Measurements from ENCODE around the gene PIH1D1. TPM values are rescaled to one million over a fixed set of nuclear protein-coding genes. Genes with fewer than 3 reads are reported as not detected.

The PIH1D1 gene
- total and polyA plus RNA-seq, 2 donors (not counting 3 experiments of a cell fraction or from before 2014, with no cell fraction given), result 83.2 to 86.9 TPM

DNA sequence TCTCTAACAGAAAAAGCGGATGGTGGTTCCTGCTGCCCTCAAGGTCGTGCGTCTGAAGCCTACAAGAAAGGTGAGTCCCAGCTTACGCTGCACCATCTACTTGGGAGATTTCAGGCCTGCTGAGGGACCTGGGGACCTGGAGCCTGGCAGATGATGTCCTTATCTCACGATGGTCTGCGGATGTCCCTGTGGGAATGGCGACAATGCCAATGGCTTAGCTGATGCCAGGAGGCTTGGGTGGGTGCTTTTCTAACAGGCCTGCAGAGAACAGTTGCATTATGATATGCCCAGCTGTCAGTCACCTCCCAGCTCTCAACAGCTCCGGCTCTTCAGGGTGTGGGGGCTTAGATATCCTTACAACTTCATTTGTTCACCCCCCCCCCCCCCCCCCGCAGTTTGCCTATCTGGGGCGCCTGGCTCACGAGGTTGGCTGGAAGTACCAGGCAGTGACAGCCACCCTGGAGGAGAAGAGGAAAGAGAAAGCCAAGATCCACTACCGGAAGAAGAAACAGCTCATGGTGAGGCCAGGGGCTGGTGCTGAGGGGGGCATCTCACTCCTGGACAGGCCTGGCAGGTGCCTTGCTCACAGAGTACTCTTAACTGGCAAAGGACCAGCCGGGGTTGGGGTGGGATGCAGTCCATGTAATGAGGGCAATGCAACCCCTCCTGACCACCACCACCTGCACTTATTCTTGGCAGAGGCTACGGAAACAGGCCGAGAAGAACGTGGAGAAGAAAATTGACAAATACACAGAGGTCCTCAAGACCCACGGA lies 39.6 kb upstream of the PIH1D1 start:
- TF ChIP-seq FOS (IDR thresholded peaks at IDR 0.05; ENCODE audit: borderline replicate concordance, insufficient read depth, low read length) (no peak), MYC (IDR thresholded peaks at IDR 0.05; ENCODE audit: low read depth, low read length) (no peak), POLR2AphosphoS5 (IDR thresholded peaks at IDR 0.05; ENCODE audit: insufficient read depth, low read depth, low read length) (no peak), POLR2A (IDR thresholded peaks at IDR 0.05; ENCODE audit: low read depth, low read length) (no peak), JUN (IDR thresholded peaks at IDR 0.05; ENCODE audit: borderline replicate concordance, insufficient read depth, insufficient read length, low read depth) (no peak), EZH2 (IDR thresholded peaks at IDR 0.05; ENCODE audit: borderline replicate concordance, low read depth, low read length, severe bottlenecking) (no peak), GATA2 (IDR thresholded peaks at IDR 0.05; ENCODE audit: insufficient read depth, insufficient read length, low read depth, low read length) (no peak)
- TF ChIP-seq, protein P1, sequence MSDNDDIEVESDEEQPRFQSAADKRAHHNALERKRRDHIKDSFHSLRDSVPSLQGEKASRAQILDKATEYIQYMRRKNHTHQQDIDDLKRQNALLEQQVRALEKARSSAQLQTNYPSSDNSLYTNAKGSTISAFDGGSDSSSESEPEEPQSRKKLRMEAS (IDR thresholded peaks at IDR 0.05; ENCODE audit: insufficient read depth, insufficient read length), result no peak
- TF ChIP-seq, protein P2, sequence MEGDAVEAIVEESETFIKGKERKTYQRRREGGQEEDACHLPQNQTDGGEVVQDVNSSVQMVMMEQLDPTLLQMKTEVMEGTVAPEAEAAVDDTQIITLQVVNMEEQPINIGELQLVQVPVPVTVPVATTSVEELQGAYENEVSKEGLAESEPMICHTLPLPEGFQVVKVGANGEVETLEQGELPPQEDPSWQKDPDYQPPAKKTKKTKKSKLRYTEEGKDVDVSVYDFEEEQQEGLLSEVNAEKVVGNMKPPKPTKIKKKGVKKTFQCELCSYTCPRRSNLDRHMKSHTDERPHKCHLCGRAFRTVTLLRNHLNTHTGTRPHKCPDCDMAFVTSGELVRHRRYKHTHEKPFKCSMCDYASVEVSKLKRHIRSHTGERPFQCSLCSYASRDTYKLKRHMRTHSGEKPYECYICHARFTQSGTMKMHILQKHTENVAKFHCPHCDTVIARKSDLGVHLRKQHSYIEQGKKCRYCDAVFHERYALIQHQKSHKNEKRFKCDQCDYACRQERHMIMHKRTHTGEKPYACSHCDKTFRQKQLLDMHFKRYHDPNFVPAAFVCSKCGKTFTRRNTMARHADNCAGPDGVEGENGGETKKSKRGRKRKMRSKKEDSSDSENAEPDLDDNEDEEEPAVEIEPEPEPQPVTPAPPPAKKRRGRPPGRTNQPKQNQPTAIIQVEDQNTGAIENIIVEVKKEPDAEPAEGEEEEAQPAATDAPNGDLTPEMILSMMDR (IDR thresholded peaks at IDR 0.05; ENCODE audit: extremely low read depth in 1 of 2, insufficient read depth in 1 of 2, low read depth in 1 of 2, low read length in 2 of 2), result no peak
- Histone ChIP-seq H3K27me3 (ENCODE audit: control insufficient read depth in 2 of 2, insufficient read depth in 2 of 2, low read length in 2 of 2) (no peaks in the 10 kb centered on the region), H3K9me1 (replicated peaks; ENCODE audit: control insufficient read depth, extremely low read depth, insufficient read depth, low read length) (no peaks in the 10 kb centered on the region), H3K4me2 (ENCODE audit: insufficient read depth, low read length) (no peak overlapping the region), H3K27ac (ENCODE audit: insufficient read depth, low read depth, low read length) (no peak overlapping the region), H3K4me3 (replicated peaks in 1 of 3; ENCODE audit: insufficient read depth in 1 of 3, low read depth in 1 of 3, low read length in 3 of 3) (no peak overlapping the region), H3K9me3 (replicated peaks; ENCODE audit: control insufficient read depth, insufficient read depth, low read length) (no peaks in the 10 kb centered on the region), H3K79me2 (ENCODE audit: control insufficient read depth, insufficient read depth, low read length) (peaks cover 40% of the 10 kb centered on the region), H4K20me1 (replicated peaks; ENCODE audit: control insufficient read depth, extremely low read depth, insufficient read depth, low read length) (peaks cover 5% of the 10 kb centered on the region), H3K9ac (replicated peaks; ENCODE audit: extremely low read depth, insufficient read depth, low read length) (no peak overlapping the region), H2AFZ (ENCODE audit: low read depth, low read length) (no peak overlapping the region), H3K4me1 (ENCODE audit: control insufficient read depth, extremely low read depth, insufficient read depth, low read length) (peaks cover 12% of the 10 kb centered on the region), H3K36me3 (ENCODE audit: control insufficient read depth in 2 of 2, extremely low read depth in 1 of 2, insufficient read depth in 2 of 2, low read length in 2 of 2) (peaks cover 28 to 34% of the 10 kb centered on the region in 2 experiments)
- POLR2A ChIA-PET, result no interaction called here
- FAIRE-seq (no peak), DNase-seq (ENCODE audit: low read depth, low spot score) (no peak)
- intact Hi-C loops (cut with micrococcal nuclease) (no loop called here), dilution Hi-C loops (cut with MboI; ENCODE audit: extremely low pct_ligation_motif_present, low sequenced_read_pairs) (no loop called here)
- CTCF ChIA-PET, result no interaction called here
- no TSS peak for BruUV-seq (replicated peaks)

Data from endothelial cell of umbilical vein (primary cell).